ENCODE measurements around the gene RNF224.

DNA sequence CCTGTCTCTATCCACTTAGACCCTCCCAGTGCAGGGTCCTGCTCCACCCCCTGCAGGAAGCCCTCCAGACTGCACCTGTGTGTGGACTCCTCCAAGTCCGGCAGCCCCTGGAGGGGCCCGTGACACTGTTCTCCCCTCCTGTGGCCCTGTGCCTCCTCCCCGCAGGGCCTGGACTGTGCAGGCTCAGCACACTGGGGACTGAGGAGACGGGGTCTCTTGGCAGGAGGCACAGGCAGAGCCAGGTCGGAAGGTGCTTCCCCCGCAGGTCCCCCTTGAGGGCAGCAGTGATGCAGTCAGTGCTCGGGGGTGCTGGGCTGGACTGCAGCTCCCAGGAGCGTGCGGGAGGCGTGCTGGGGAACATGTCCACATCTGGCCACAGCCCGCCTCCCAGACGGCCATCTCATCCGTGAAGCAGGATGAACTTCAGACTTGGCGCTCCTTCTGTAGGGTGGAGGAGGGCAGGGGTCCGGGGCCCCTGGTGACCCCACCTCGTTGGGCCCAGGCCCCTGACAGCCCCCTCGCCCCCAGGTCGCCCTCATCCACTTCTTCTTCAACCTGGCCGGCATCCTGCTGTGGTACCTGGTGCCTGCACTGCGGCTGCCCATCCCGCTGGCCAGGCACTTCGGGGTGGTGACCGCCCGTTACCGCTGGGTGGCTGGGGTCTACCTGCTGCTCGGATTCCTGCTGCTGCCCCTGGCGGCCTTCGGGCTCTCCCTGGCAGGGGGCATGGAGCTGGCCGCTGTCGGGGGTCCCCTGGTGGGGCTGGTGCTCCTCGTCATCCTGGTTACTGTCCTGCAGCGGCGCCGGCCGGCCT lies 8.3 kb downstream of the RNF224 start:
- TF ChIP-seq ZNF274 (IDR thresholded peaks at IDR 0.05; ENCODE audit: low read depth, low read length) (no peak), YY1 (IDR thresholded peaks at IDR 0.05; ENCODE audit: insufficient read depth, insufficient read length) (no peak)

All from NT2/D1 (cell line).